Measurements from ENCODE around the gene CHCHD3. TPM values are rescaled to one million over a fixed set of nuclear protein-coding genes. Genes with fewer than 3 reads are reported as not detected.

CHCHD3 gene
- total RNA-seq, 8 experiments from 2014 or later = 74.5 to 122 (median 90.0) TPM

DNA sequence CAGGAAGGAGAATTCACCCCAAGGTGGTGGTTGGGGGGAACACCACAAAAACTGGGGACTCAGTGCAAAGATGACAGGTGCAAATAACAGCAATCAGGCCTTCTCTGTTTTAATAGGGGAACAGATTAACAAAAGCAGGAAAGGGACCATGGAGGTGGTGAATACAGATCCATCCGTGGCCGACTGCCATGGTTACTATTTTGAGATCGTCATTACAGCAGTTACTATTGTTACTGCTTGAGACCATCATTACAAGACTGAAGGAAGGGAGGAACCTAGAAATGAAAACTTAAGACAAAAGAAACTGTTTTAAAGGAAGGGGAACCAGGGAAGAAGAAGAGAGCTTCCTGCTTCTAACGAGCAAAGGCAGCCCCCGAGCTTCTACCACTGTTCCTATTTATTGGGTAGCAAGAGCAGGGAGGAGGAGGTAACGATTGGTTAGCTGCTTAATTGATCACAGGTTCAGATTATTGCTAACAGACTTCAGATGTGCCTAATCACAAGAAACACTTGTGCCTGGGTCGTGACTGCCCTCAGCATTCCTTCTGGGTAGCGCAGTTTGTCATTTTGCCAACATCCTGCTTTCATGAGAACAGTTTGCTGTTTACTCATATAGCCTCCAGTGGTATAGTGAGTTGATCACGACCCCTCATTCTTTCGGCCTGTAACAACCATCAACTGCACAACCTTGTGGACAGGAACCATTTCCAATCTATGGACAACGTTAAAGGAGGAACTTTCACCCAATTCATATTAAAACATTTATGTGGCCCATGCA is 216.3 kb downstream of the CHCHD3 start:
- ATAC-seq (replicated peaks in 6 of 8) = no peak
- Histone ChIP-seq H3K4me1 (replicated peaks in 1 of 2) (no peaks in the 10 kb centered on the region), H3K27ac (no peak overlapping the region), H3K4me3 (no peak overlapping the region)
- in situ Hi-C loops (cut with MboI; ENCODE audit: low pct_unique_long_range_greater_than_20kb in 2 of 9, low sequenced_read_pairs in 9 of 9, unreplicated experiment in 9 of 9) = no loop called here
- 11 to 97% (median 90%) methylated on average over 2 to 10 of the region's 11 CpGs; no CpG with 5 or more reads in 1 of the 10 experiments for WGBS, 10 experiments

DNA sequence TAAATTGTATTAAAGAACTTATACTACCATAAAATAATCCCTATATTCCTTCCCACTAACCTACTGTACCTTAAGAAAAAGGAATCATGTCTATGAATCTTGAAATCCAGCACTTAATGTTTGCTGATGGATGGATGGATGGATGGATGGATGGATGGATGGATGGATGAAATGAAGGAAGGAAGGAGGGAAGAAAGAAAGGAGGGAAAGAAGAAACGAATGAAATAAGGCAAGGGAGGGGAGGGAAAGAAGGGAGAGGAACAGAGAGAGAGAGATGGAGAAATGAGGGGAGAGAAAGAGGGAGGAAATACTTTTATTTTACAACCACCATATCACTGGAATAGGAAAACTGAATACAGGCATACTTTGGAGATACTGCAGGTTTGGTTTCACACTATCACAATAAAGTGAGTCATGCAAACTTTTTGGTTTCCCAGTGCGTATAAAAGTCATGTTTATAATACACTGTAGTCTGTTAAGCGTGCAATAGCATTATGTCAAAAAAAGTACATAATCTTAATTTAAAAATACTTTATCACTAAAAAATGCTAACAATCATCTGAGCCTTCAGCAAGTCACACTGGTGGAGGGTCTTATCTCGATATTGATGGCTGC is 219.8 kb downstream of the CHCHD3 start:
- Histone ChIP-seq H3K27ac (no peak overlapping the region), H3K4me1 (replicated peaks in 1 of 2) (peaks cover 3 to 5% of the 10 kb centered on the region in 2 donors), H3K4me3 (no peak overlapping the region)
- WGBS, 10 experiments = 82 to 100% (median 94%) methylated on average over 1 to 4 of the region's 4 CpGs
- in situ Hi-C loops (cut with MboI; ENCODE audit: low pct_unique_long_range_greater_than_20kb in 2 of 9, low sequenced_read_pairs in 9 of 9, unreplicated experiment in 9 of 9) = no loop called here
- ATAC-seq (replicated peaks in 6 of 8) = no peak

- in situ Hi-C loops (cut with MboI; ENCODE audit: low pct_unique_long_range_greater_than_20kb in 2 of 9, low sequenced_read_pairs in 9 of 9, unreplicated experiment in 9 of 9) = no loop called here
- 56 to 100% (median 98%) methylated on average over 1 to 3 of the region's 3 CpGs for WGBS, 10 experiments
- H3K4me1 ChIP-seq (replicated peaks in 1 of 2) = peaks cover 9 to 11% of the 10 kb centered on the region in 2 donors
- no peak for ATAC-seq (replicated peaks in 6 of 8)
- no peak overlapping the region for H3K4me3 ChIP-seq
- H3K27ac ChIP-seq = no peak overlapping the region
Observed at GRCh38 chr7:132861424-132861823, 220.5 kb downstream of the CHCHD3 start.

GRCh38 chr7:132859199-132859598 is 222.7 kb downstream of the CHCHD3 start:
- H3K4me1 ChIP-seq (replicated peaks in 1 of 2) = peaks cover 15 to 18% of the 10 kb centered on the region in 2 donors
- WGBS, 10 experiments = 29 to 100% (median 89%) methylated on average over 1 of the region's 1 CpG; no CpG with 5 or more reads in 2 of the 10 experiments
- no peak overlapping the region for H3K27ac ChIP-seq
- in situ Hi-C loops (cut with MboI; ENCODE audit: low pct_unique_long_range_greater_than_20kb in 2 of 9, low sequenced_read_pairs in 9 of 9, unreplicated experiment in 9 of 9) = no loop called here
- no peak overlapping the region for H3K4me3 ChIP-seq
- ATAC-seq (replicated peaks in 6 of 8) = no peak

GRCh38 chr7:132858760-132859159 is 223.1 kb downstream of the CHCHD3 start:
- 90 to 100% (median 99%) methylated on average over 1 to 4 of the region's 4 CpGs for WGBS, 10 experiments
- no peak overlapping the region for H3K27ac ChIP-seq
- no peak overlapping the region for H3K4me3 ChIP-seq
- peaks cover 15 to 18% of the 10 kb centered on the region in 2 donors for H3K4me1 ChIP-seq (replicated peaks in 1 of 2)
- ATAC-seq (replicated peaks in 6 of 8) = no peak
- in situ Hi-C loops (cut with MboI; ENCODE audit: low pct_unique_long_range_greater_than_20kb in 2 of 9, low sequenced_read_pairs in 9 of 9, unreplicated experiment in 9 of 9) = no loop called here

DNA sequence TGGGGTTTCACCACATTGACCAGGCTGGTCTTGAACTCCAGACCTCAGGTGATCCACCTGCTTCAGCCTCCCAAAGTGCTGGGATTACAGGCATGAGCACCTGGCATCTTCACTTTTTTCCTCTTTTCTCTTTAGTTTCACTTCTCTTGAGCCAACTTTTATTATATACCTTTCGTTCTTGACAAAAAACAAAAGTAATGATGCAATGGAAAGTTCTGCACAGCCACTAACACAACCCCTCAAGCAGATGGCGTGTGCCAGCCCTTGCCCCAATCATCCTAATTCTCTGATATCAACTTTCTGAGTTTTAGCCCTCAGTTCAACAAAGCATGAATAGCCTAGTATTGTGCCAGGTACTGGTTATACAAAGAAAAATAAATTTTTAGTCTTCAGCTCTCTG is 223.6 kb downstream of the CHCHD3 start:
- no peak for ATAC-seq (replicated peaks in 6 of 8)
- in situ Hi-C loops (cut with MboI; ENCODE audit: low pct_unique_long_range_greater_than_20kb in 2 of 9, low sequenced_read_pairs in 9 of 9, unreplicated experiment in 9 of 9) = no loop called here
- 86 to 100% (median 100%) methylated on average over 1 to 2 of the region's 2 CpGs; no CpG with 5 or more reads in 2 of the 10 experiments for WGBS, 10 experiments

DNA sequence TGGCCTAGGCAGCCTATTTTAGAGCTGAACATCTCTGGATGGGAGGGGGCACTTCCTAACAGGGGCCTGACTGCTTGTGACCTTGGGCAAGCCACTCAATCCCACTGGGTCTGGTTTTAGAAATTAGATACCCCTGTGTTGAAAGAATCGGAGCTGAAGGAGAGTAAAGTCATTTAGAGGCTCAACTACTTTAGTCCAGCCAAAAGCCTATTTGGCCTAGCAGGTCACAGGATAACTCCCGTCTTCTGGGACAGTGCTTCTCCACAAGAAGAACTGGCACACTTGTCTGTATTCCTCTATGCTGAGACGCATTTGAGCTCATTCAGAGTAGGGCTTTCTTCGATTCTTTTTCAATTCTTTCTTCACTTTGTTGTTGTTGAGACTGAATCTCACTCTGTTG is 224.2 kb downstream of the CHCHD3 start:
- no peak for ATAC-seq (replicated peaks in 6 of 8)
- Histone ChIP-seq H3K4me1 (replicated peaks in 1 of 2) (peaks cover 15 to 18% of the 10 kb centered on the region in 2 donors), H3K4me3 (no peak overlapping the region), H3K27ac (no peak overlapping the region)
- in situ Hi-C loops (cut with MboI; ENCODE audit: low pct_unique_long_range_greater_than_20kb in 2 of 9, low sequenced_read_pairs in 9 of 9, unreplicated experiment in 9 of 9) = no loop called here
- WGBS, 10 experiments = 100% methylated on average over 1 to 3 of the region's 4 CpGs; no CpG with 5 or more reads in 6 of the 10 experiments

More for the DNA sequence above, 223.6 kb downstream of the CHCHD3 start:
- H3K4me3 ChIP-seq = no peak overlapping the region
- H3K4me1 ChIP-seq (replicated peaks in 1 of 2) = peaks cover 15 to 18% of the 10 kb centered on the region in 2 donors
- H3K27ac ChIP-seq = no peak overlapping the region

DNA sequence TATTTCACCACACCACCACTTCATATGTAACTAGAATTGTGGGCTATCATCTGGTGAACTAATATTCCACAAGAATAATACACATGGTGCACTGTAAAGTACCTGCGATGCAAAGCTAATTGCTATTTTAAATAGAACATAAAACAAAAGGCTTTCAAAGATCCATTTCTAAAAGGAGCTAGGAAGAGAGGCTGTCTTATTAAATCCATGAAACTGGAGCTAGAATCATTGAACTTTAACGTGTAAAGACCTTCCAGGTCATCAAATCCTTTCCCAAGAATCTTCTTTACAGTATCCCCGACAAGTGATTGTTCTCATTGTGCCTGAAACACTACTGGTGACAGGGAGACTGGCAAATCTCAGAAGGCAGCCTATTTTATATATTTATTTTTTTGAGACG is 224.9 kb downstream of the CHCHD3 start:
- H3K4me1 ChIP-seq (replicated peaks in 1 of 2) = peaks cover 15 to 18% of the 10 kb centered on the region in 2 donors
- no peak overlapping the region for H3K4me3 ChIP-seq
- 83 to 100% (median 94%) methylated on average over 1 to 4 of the region's 4 CpGs for WGBS, 10 experiments
- H3K27ac ChIP-seq = no peak overlapping the region
- in situ Hi-C loops (cut with MboI; ENCODE audit: low pct_unique_long_range_greater_than_20kb in 2 of 9, low sequenced_read_pairs in 9 of 9, unreplicated experiment in 9 of 9) = no loop called here
- ATAC-seq (replicated peaks in 6 of 8) = no peak

- no peak overlapping the region for H3K4me3 ChIP-seq
- peak in 5 of 8 experiments; percentile 42 to 70 (median 47) for ATAC-seq (replicated peaks in 6 of 8)
- WGBS, 10 experiments = 44 to 100% (median 80%) methylated on average over 1 to 5 of the region's 5 CpGs; no CpG with 5 or more reads in 1 of the 10 experiments
- no peak overlapping the region for H3K27ac ChIP-seq
- H3K4me1 ChIP-seq (replicated peaks in 1 of 2) = peaks cover 15 to 18% of the 10 kb centered on the region in 2 donors
- in situ Hi-C loops (cut with MboI; ENCODE audit: low pct_unique_long_range_greater_than_20kb in 2 of 9, low sequenced_read_pairs in 9 of 9, unreplicated experiment in 9 of 9) = no loop called here
Observed at GRCh38 chr7:132856416-132856815, 225.5 kb downstream of the CHCHD3 start.

DNA sequence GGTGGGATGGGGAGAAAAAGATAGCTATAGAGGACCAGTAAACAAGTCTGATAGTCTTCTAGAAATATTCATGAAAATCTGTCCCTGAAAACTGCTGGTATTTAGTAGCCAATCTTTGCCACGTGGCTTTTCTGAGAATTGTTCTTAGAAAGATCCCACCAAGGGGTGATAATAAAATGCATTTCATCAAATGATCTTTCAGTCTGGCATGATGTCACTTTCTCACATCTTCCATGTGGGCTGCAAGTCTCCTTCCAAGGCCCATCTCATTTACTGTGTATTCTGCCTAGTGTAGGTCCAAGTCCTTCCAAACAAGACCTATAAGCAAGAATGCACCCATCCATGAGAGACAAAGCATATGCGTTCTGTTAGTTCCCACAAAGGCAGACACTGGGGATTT is 226.0 kb downstream of the CHCHD3 start:
- 50 to 100% (median 78%) methylated on average over 1 to 2 of the region's 2 CpGs; no CpG with 5 or more reads in 3 of the 10 experiments for WGBS, 10 experiments
- in situ Hi-C loops (cut with MboI; ENCODE audit: low pct_unique_long_range_greater_than_20kb in 2 of 9, low sequenced_read_pairs in 9 of 9, unreplicated experiment in 9 of 9) = no loop called here
- Histone ChIP-seq H3K4me1 (replicated peaks in 1 of 2) (peaks cover 15 to 18% of the 10 kb centered on the region in 2 donors), H3K4me3 (no peak overlapping the region), H3K27ac (no peak overlapping the region)
- no peak for ATAC-seq (replicated peaks in 6 of 8)

DNA sequence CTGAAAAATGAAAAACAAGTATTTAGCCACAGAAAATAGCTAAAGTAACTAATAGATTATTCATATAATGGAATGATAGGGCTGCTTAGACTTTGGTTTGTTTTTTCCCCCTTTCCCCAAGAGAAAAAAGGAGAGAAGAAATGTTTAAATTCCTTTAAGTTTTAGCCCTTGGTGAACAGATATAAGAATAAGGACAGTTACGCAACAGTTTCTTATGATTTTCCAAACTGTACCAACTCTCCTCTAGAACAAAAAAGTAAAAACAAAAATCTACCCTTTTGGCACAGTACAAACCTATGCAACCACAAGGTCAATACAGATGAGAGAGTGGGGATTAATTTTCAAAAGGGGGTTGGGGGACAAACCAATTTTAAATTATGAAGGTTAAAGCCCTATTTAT is 227.7 kb downstream of the CHCHD3 start:
- no peak for ATAC-seq (replicated peaks in 6 of 8)
- WGBS, 10 experiments = 67 to 100% (median 100%) methylated on average over 1 of the region's 1 CpG; no CpG with 5 or more reads in 3 of the 10 experiments
- H3K27ac ChIP-seq = no peak overlapping the region

GRCh38 chr7:132847376-132847775 is 234.5 kb downstream of the CHCHD3 start:
- ATAC-seq (replicated peaks in 6 of 8) = no peak
- no peaks in the 10 kb centered on the region for H3K4me1 ChIP-seq (replicated peaks in 1 of 2)
- 84 to 99% (median 91%) methylated on average over 5 to 7 of the region's 7 CpGs; no CpG with 5 or more reads in 1 of the 10 experiments for WGBS, 10 experiments
- H3K4me3 ChIP-seq = no peak overlapping the region
- in situ Hi-C loops (cut with MboI; ENCODE audit: low pct_unique_long_range_greater_than_20kb in 2 of 9, low sequenced_read_pairs in 9 of 9, unreplicated experiment in 9 of 9) = no loop called here
- H3K27ac ChIP-seq = no peak overlapping the region

More for the DNA sequence above, 227.7 kb downstream of the CHCHD3 start:
- Histone ChIP-seq H3K4me1 (replicated peaks in 1 of 2) (peaks cover 15 to 18% of the 10 kb centered on the region in 2 donors), H3K4me3 (no peak overlapping the region)
- in situ Hi-C loops (cut with MboI; ENCODE audit: low pct_unique_long_range_greater_than_20kb in 2 of 9, low sequenced_read_pairs in 9 of 9, unreplicated experiment in 9 of 9) = no loop called here

DNA sequence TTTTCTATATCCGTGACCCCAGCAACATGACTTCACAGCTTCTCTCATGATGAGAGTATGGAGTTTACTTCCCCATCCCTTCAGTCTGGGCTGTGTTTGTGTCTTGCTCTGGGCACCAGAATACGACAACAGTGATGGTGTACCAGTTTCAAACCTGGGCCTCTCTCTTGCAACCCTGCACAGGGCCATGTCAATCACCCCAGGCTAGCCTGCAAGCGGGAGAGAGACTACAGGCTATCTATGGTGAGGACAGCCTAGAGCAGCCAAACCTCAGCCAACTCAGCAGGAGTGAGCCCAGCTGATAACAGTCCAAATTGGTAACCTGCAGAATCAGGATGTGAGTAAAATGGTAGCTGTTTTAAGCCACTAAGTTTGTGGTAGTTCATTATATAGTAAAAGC is 235.8 kb downstream of the CHCHD3 start:
- 67 to 100% (median 84%) methylated on average over 1 to 3 of the region's 3 CpGs; no CpG with 5 or more reads in 2 of the 10 experiments for WGBS, 10 experiments
- Histone ChIP-seq H3K27ac (no peak overlapping the region), H3K4me3 (no peak overlapping the region), H3K4me1 (replicated peaks in 1 of 2) (no peaks in the 10 kb centered on the region)
- no peak for ATAC-seq (replicated peaks in 6 of 8)
- in situ Hi-C loops (cut with MboI; ENCODE audit: low pct_unique_long_range_greater_than_20kb in 2 of 9, low sequenced_read_pairs in 9 of 9, unreplicated experiment in 9 of 9) = no loop called here

Data from motor neuron (in vitro differentiated cells).